HG03064 (cell line): ENCODE measurements around the gene EYA3.

Experiments used
- ATAC-seq: cut with Tn5 transposase; IDR thresholded peaks from one replicate; pipeline ENCODE4 v1.9.1; 2021; ENCODE audit warnings: low read depth; ENCODE audit not compliant: unreplicated experiment

EYA3 gene

DNA sequence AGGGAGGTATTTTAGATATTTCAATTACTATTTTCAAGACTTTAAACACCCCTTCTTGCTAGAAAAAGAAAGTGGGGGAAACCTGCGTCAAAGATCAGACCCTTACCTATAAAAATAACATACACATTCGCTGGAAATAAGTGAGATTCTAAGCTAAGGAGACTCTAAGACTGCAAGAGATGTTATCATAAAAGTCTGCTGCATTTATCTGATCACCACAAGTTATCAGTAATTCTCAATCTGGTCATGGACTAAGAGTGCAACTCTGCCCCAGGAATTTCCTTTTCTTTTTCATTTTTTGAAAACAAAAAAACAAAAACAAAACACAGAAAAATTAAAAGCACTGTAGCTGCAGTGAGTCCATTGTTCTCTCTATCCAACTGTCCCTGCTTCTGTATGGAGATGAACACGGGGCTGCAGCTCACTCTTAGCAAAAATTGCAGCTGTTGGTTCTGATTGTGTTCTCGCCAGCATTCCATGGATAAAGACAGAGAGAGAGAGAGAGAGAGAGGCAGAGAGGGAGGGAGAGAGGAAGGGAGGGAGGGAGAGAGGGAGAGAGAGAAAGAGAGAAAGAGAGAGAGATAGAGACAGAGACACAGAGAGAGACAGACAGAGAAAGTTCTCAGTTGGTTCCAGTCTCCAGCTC lies 114.5 kb downstream of the EYA3 start:
- no peak for ATAC-seq

DNA sequence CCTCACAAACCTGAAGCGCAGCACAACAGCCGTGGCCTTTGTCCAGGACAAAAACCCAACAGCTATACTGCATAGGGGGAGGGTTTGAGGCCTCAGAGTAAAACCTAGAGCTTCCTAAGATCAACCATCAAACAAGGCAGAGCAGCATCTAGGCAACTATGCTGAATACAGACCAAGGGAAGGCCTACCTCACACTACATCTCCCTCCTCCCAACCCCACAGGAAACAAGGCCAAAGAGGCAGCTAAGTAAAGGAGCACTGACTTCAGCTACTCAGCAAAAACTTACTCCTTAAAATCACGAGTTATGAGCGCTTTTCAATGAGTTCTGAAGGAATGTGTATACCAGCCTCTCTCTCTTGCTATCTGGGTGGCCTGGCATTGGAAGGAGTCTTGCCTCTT lies 116.3 kb downstream of the EYA3 start:
- ATAC-seq, result no peak

DNA sequence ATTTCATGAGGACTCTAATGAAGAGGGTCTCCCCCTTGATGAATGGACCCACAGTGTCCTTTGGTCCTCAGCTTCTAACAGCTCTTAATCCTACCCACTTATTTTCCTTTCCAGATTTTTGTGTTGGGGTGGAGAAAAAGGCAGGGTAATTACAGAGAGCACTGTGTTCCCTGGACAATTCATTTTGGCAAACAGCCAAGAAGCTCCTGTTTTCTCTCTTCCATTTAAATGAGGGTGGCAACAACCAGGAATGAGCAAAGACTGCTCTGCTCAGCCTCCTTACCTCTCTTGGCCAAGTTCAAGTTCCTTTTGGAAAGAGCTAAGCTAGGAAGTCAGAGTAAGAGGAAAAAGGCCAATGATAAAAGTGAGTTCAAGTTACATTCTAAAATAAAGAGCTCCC lies 116.7 kb downstream of the EYA3 start:
- ATAC-seq, result no peak

DNA sequence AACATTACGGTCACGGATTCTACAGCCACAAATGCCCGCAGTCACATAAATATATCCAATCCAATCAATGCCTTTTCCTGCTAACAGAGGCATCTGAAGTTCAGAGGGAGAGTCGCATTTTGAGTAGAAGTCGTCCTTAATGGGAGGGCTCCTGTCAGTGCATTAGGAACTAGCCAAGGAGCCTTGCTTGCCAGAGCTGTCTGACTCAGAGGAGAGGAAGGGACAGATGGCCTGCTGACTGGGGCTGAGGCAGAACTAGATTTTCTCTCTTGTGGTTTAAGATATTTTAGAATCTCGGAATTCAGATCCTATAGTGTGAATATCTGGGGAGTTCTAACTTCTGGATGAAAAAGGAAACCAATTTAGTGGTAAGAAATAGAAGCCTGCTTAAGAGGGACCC lies 118.0 kb downstream of the EYA3 start:
- ATAC-seq, result no peak

DNA sequence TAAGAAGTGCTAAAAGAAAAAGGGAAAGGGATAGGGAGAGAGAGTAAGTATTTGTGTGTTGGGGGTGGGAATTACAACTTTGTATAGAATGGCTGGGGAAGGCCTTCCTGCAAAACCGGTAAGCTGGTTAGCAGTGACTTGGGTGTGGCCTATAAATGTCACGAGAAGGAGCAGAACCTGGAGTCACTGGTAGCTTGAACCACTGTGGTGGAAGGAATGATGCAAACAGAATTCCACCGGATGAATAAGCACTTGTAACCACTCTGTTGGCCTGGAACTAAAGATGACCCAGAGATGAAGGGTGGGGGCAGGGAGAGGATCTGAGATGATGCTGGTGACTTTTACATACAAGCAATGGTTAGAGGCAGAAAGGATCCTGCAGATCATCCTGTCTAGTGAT lies 119.7 kb downstream of the EYA3 start:
- no peak for ATAC-seq

- no peak for ATAC-seq
Measured at GRCh38 chr1:27967884-27968466, 120.4 kb downstream of the EYA3 start.

DNA sequence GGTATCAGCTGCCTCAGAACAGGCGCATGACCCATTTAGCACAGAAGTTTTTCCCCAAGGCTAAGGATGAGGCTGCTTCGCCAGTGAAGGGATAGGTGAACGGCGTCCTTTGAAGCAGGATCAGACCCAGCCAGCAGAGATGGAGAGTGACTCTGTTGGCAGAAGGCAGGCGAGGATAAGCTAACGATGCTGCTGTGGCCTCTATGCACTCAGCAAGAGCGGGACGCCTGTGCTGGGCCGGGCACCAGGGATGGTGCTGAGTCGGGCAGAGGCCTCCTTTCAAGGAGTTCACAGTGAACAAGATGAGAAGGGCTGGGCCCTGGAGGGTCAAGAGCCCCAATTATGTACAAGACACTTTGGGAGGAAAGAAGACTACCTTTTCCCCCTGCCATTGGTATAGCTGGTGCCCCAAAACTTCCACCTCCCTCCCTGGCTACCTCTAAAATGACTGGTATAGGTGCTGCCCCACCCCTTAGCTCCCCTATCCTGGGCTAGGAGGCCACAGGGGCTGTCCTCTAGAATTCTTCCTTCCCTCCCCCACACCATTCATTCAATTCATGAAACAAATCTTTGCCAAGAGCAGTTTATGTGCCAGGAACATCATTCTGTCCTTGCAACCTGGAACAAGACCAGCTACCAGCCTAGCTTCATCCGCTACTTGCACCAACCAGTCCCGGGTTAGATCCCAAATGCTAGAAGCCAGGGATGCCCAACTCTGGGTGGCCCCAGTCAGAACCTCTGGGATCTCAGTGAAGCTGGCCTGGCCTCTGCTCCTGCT lies 121.1 kb downstream of the EYA3 start:
- ATAC-seq, result no peak

GRCh38 chr1:27966402-27967105 lies 121.9 kb downstream of the EYA3 start:
- ATAC-seq, result no peak

DNA sequence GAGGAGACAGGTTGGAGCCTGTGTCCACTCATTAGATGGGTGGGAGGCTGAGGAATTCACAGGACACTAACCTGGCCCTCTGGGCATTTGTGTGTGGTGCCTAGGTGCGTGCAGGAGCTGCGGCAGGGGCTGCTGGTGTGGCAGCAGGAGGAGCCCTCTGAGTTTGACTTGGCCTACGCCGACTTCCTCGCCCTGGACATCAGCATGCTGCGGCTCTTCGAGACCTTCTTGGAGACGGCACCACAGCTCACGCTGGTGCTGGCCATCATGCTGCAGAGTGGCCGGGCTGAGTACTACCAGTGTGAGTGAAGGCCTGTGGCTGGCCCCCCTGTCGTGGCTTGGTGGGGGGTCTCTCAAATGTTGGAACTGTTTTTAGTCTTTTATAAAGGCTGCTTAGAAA lies 125.0 kb downstream of the EYA3 start:
- no peak for ATAC-seq

DNA sequence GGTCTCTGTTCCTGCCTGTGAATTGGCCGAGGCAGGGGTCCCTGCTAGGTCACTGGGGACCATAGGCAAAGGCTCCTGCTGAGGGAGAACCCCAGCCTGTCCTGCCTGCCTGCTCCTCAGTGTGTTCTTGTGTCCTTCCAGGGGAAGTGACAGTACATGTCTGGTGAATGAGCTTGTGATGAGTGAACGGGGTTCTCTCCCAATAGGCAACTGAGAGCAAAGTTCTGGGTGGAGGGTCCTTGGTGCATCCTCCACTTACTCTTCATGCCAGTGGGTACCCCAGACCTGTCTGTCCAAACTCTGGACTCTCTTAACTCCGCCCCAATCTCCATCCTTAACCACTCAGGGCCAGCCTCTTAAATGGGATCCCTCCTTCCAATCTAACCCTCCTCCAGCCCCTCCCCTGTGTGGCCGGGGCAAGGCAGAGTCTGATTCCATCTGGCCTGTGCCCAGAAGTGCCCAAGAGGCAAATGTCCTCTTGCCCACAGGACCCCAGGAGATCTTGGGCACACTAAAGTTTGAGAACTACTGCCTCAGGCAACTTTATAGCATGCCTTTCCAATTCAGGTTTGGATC lies 126.7 kb downstream of the EYA3 start:
- ATAC-seq, result no peak

DNA sequence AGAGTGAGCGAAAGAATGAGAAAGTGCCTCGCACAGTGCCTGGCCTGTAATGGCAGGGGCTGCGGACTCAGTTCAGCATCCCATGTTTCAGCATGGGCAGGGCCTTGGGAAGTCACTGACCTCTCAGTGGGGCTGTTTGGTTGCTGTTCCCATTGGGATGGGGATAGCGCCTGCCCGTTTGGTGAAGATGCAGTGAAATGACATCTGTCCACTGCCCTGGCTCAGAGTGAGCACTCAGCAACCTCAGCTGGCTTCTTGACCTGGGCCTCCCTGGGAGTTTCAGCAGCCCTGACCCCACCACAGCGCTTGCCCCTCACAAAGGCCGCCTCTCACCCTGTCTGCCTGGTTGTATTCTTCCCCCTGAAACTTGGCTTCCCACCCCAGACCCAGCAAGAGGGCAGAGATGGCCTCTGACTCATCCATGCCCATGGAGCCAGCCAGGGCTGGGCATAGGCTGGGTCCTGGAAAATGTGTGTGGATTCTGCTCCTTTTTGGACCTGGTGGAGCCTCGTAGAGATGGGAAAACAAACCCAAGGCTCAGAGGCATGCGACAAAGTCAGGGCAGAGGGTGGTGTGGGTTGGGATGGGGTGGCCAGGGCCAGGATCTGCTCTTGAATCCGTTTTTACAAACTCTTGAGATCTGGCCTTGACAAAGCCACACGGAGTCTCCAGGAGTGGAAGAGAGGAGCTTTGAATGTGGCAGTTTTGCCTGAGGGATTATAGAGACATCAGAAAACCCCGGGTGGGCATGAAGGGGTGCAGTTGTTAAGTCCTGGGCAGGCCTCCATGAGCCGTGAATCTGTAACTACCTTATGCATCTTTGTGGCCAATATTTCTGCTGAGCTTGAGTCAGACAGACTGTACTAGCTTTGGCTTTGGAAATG lies 127.4 kb downstream of the EYA3 start:
- ATAC-seq, result no peak

DNA sequence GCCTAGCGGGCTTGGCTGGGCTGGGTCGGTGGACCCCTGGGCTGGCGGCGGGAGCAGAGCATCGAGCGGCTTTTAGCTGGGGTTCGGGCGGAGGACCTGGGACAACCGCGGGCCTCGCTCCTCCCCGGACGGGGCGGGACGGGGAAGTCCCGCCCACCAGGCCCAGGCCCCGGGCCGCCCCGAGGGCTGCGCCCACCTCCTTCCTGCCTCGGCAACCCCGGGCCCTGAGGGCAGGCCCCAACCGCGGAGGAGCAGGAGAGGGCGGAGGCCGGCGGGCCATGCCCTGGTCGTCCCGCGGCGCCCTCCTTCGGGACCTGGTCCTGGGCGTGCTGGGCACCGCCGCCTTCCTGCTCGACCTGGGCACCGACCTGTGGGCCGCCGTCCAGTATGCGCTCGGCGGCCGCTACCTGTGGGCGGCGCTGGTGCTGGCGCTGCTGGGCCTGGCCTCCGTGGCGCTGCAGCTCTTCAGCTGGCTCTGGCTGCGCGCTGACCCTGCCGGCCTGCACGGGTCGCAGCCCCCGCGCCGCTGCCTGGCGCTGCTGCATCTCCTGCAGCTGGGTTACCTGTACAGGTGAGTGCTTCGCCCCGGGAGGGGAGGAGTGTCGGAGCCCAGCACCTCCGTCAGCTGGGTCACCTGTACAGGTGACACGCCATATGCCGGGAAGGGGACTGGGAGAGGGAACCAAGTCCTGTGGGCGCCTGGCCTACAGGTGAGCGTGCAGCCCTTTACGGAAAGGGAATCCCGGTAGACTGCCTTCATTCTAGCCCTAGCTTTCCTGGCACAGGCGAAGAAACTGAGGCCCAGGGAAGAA lies 128.4 kb downstream of the EYA3 start, which contains the start of gene XKR8:
TSS of gene XKR8 (plus strand) at position 182 of the 812 bp plus-strand sequence. CDS start at position 279, 97 bp downstream.
- ATAC-seq, result peak; percentile 80

DNA sequence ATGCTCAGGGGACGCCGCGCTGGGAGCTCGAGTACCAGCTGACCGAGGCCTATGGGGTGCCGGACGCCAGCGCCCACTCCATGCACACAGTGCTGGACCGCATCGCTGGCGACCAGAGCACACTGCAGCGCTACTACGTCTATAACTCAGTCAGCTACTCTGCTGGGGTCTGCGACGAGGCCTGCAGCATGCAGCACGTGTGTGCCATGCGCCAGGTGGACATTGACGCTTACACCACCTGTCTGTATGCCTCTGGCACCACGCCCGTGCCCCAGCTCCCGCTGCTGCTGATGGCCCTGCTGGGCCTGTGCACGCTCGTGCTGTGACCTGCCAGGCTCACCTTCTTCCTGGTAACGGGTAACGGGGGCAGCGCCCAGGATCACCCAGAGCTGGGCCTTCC lies 129.9 kb downstream of the EYA3 start:
- no peak for ATAC-seq

DNA sequence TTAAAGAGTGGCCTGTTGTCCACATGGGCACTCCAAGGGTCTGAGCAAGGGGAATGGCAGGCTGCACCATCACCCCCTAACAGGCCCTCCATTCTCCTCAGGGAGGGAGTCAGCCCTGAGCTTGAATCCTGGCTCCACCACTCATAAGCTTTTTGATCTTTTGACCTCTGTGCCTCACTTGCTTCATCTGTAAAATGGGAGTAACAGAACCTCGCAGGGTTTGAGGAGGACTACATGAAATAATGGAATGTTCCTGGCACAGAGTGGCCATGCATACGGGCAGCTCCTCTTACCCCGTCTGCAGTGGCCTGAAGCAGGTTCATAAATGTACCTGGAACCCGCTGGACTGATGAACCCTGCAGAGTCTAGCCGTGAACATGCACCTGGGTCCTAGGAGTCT lies 130.8 kb downstream of the EYA3 start:
- ATAC-seq, result no peak

DNA sequence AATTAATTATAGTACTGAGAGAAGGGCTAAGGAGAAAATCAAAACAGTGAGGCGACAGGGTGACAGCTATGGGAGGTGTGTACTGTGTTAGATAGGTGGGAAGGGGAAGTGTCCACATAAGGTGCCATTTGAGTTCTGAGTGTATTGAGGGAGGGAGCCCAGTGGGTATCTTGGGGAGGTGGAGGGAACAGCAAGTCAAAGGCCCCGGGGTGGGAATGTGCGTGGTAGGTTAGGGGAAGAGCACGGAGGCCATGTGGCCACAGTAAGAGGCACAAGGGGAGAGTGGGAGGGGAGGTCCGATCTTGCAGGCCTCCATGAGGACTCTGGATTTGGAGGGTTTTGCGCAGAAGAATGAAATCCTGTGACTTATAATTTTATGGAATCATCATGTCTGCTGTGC lies 131.6 kb downstream of the EYA3 start:
- no peak for ATAC-seq

- ATAC-seq, result no peak
Measured at GRCh38 chr1:27955076-27955475, 133.3 kb downstream of the EYA3 start.

GRCh38 chr1:27954186-27954585 lies 134.2 kb downstream of the EYA3 start:
- ATAC-seq, result no peak

DNA sequence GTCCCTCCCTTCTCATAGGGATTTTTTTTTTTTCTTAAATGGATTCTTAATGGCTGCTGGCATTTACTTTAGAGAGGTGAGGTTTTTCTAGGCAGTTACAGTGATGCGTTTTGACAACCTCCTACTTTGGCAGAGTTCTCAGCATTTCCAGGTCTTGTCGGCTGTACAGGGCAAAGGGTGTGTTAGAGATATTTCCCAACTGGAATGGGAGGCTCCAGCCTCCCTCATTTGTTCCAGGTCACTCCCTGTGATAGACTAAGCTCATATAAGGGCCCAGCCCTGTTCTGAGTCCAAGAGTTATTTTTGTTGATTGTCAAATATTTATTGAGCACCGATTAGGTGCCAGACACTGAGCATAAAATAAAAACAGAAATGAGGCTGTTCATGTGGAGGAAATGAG lies 136.3 kb downstream of the EYA3 start:
- ATAC-seq, result no peak

DNA sequence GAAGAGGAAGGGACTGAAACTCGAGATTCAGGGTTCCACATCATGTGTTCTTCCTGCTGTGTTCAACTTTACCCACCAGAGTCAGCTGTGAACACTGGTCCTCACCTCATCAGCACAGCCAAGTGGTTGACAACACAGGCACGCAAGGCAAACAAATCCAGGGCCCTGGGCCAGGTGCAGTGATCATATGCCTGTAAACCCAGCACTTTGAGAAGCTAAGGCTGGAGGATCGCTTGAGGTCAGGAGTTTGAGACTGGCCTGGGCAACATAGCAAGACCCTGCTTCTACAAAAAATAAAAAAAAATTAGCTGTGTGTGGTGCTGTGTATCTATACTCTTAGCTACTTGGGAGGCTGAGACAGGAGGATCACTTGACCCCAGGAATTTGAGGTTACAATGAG lies 137.0 kb downstream of the EYA3 start:
- no peak for ATAC-seq
